GM21515 (cell line): ENCODE results near the gene APOO.
"Not testable (repeated sequence)": the region's sequence is repeated elsewhere in the genome, so short reads cannot be mapped to it uniquely, and the experiment has no call there.

Experiments used
- ATAC-seq: cut with Tn5 transposase; IDR thresholded peaks from one replicate; pipeline ENCODE4 v1.9.1; 2021; ENCODE audit not compliant: unreplicated experiment

The APOO gene

DNA sequence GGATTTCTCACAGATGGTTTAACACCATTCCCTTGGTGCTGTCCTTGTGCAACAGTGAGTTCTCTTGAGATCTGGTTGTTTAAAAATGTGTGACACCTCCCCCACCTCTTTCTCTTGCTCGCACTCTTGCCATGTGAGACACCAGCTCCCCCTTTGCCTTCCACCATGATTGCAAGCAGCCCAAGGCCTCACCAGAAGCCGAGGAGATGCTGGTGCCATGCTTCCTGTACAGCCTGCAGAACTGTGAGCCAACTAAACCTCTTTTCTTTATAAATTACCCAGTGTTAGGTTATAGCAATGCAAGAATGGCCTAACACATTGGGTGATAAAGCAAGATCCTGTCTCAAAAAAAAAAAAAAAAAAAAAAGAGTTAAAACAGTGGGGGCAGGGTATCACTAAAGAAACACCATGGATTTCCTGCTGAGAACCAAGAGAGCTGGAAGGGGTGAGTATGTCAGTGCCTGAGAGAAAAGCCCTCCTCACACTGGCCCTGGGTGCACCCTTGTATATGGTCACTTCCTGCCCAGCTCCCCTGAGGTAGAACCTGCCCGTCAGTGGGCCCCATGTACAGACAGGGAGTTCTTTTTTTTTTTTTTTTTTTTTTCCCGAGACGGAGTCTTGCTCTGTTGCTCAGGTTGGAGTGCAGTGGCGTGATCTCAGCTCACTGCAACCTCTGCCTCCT, 46.4 kb downstream of the APOO start:
- no peak for ATAC-seq

DNA sequence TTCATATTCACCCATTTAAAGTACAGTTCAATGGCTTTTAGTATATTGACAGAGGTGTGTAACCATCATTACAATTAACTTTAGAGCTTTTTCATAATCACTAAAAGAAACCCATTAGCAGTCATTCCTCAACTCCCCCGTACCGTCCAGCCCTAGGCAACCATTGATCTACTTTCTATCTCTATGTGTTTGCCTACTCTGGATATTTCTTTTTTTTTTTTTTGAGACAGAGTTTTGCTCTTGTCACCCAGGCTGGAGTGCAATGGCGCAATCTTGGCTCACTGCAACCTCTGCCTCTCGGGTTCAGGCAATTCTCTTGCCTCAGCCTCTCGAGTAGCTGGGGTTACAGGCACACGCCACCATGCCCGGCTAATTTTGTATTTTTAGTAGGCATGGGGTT, 48.5 kb downstream of the APOO start:
- ATAC-seq = not testable (repeated sequence)

DNA sequence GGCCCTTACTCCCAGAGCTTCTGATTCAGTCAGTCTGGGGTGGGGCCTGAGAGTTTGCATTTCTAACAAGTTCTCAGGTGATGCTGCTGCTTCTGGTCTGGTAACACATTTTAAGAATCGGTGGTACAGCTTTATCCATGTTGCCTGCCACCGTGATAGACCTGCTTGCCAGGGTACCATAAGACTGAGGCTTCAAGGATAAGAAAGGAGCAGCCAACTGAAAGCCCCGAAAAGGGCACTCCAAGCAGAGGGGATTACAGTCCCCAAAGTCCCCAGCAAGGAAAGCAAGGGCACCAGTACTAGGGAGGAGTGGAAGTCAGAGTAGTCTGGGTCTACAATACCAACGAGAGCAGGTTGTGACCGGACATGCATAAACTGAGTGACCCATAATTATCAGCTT, 49.8 kb downstream of the APOO start:
- ATAC-seq = no peak

DNA sequence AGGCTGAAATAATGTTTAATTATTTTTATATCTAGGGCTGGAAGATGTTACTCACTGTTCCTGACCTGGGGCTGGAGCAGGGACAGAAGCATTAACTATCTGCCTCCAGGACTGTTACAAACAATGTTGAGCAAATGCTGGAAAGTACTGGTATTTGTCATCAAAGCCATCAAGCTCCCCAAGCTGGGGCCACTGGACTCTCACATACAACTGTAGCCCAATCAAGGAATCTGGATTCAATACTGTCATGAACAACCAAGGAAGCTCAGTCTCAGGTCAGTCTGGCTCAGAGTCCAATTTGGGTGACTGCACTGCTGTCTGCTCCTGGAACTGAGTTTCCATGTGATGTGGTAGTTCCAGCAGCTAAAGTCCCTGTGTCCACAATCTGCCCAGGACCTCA, 50.4 kb downstream of the APOO start:
- ATAC-seq = no peak

DNA sequence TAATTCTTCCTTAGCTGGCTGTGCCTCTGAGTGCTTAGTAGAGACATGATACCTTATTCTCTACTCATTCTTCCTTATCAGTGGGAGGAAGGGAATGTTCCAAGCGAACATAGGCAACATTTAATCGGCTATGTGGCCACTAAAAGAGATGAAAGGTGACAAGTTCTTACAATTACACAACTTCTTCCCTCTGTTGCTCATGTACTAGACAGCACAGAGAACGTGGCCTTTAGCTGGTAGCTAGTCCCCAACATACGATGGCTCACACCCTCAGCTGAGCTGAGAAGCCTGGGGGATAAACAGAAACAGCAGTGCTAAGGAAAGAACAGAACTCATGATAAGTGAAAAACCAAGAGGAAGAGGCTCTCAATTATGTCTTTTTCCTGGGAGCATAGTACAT, 52.2 kb downstream of the APOO start:
- no peak for ATAC-seq

DNA sequence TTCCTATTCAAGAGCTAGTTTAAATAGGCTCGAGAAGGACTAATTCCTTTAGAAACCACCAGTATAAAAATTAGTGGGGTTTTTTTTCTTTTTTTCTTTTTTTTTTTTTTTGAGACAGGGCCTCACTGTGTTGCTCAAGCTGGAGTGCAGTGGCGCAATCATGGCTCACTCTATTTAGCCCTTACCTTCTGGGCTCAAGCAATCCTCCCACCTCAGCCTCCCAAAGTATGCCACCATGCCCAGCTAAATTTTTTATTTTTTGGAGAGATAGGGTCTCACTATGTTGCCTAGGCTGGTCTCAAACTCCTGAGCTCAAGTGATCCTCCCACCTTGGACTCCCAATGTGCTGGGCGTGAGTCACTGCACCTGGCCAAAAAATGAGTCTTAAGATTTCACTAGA, 52.8 kb downstream of the APOO start:
- no peak for ATAC-seq

DNA sequence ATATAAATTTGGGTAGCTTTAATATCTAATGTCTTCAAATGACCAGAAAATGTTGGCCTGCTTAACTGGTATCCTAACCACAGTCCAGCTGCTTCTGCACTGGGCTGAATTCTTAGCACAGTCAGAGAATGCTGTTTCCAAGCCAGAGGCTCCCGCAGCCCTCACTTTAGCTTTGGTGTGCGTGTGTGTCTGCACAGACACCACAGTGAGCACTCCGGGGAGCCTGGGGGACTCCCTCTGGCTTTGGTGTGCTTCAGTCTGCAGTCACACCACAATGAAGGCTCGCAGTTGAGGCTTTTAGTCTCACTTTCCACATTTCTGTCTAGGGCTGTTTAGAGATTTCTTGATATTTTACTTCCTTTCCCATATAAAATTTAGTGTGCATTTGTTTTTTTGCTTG, 53.6 kb downstream of the APOO start:
- no peak for ATAC-seq

DNA sequence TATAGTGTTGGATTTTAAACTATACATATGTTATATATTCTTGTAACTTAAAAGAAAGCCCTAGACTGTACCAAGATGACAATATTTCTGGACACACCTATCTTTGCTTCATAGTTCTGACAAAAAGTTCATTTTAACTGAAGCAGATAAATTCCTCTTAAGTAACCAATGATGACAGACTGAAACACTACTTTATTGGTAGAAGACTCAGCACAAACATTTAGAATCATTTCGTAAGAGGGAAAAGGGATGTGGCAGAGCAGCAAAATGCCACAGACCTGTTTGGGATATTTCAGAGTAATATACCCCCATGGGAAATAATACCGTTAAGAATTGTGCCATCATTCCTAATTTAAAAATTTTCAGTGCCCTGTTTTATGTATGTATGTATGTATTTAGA, 56.2 kb downstream of the APOO start:
- no peak for ATAC-seq

DNA sequence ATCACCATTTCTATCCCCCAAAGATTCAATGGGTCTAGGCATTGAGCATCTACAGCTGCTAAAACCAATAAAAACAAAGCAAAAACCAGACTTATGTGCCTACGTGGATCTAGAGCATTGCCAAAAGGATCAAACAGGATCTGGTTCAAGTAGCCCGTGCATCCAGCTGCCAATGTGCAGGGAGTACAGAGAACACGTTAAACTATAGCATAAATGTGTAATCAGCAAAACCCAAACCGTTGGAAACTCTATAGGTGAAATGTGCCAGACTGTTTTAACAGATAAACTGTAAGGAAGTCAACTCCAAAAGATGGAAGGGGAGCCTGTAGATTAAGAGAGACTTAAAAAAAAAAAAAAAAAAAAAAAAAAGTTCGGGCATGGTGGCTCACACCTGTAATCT, 58.5 kb downstream of the APOO start:
- ATAC-seq = no peak

DNA sequence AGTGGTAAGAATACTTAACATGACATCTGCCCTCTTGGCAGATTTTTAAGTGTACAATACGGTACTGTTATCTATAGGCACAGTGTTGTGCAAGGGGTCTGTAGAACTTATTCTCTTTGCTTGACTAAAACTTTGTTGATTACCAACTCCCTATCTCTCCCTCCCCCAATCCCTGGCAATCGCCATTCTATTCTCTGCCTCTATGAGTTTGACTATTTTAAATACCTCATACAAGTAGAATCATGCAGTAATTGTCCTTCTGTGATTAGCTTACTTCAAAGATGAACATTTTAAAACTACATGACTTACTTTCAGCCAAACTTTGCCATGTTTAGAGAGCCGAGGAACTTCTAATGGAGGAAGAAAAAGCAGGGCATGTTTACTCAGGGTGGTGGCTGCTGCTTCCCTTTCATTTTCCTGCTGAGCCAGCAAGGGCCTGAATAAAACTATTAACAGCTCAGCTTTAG, 62.4 kb downstream of the APOO start:
- ATAC-seq = no peak

DNA sequence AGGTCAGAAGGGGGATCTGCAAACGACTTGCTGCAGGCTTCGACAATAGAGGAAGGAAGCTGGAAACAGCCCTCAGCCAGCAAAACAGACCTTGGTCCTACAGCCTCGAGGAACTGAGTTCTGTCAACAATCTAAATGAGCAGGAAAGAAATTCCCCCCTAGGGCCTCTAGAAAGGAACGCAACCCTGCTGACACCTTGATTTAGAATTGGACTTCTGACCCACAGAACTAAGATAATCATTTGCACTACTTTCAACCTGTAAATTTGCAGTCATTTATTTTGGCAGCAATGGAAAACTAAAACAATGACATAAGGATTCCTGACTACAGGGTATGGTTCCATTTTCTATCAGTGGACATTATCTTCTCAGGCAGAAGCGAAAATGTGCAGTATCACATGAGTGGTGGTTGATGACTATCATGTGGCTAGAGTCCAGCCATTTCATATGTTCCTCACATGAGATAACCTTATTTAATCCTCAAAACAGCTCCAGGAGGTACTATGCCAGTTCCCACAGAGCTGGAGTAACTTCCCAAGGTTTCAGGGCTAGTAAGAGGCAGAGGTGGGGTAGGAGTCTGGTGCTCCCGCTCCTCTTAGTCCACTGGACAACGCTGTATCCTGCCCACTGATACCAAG, 63.1 kb downstream of the APOO start:
- no peak for ATAC-seq

DNA sequence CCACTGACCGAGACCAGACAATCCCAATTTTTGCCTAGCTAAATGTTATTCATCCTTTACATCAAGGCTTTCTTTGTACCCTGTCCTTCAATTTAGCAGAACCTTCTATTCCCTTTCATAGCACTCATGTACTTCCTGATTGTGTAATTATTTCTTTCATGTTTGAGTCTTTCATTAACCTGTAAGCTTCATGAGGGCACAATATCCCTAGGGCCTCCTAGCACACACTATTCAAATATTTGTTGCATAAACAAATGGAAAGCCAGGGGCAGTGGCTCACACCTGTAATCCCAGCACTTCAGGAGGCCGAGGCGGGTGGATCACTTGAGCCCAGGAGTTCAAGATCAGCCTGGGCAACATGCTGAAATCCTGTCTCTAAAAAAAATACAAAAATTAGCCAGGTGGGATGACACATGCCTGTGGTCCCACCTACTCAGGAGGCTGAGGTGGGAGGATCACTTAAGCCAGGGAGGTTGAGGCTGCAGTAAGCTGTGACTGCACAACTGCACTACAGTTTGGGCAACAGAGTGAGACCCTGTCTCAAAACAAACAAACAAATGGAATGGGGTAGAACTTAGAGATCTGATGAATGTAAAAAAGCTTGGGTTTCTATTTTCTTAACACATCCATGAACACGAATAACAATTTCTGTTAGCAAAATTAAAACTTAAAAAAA, 65.8 kb downstream of the APOO start:
- ATAC-seq = no peak

DNA sequence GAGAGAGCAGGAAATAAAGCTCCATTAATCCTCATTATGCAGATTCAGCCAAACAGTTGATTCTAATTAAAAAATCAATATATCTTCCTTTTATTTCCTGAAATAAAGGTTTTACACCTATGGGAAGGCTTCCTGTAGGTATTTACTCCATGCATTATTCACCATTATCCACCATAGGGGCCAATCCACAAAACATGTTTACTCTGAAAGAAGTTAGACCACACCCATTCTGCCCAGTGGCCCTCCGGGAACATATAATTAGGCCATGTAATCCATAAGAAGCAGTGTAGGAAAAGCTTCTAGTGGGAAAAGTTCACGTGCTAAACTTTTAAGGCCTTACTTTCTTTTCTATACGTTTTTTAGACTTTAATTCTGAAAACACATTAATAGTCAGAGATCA, 67.1 kb downstream of the APOO start:
- ATAC-seq = no peak

DNA sequence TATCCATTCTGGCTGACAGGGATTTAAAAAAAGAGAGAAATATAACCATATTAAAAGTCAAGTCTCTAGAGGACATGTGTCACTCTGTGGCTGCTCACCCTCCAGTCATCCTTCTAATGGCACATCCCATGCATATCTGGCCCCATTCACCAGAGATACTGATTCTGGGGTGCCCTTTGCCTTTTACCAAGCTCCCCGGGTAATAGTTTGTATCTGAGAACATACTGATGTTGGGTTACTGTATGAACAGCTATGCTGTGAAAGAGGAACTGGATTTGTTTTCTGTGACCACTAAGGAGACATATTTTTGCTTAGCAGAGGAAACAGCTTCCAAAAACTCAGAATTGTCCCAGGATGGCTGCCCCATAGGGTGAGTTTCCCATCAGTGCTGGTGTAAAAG, 68.8 kb downstream of the APOO start:
- ATAC-seq = no peak

DNA sequence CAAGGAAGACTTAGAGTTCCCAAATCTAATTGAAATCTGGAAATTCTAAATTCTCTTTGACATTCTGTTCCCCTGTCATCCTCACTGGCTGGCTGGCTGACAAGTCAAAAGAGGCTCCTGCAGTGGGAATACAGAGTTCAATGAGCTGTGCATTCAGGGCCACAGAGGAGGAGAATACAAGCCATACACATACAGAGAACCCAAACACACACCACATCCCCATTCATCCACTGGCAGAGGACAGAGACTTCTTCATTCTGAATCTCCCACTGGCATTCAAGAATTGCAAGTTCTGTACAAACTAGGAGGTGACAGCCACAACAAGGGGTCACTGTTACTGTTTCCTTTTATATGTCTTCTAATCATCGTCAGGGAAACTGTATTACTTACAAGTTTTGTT, 75.0 kb downstream of the APOO start:
- no peak for ATAC-seq

DNA sequence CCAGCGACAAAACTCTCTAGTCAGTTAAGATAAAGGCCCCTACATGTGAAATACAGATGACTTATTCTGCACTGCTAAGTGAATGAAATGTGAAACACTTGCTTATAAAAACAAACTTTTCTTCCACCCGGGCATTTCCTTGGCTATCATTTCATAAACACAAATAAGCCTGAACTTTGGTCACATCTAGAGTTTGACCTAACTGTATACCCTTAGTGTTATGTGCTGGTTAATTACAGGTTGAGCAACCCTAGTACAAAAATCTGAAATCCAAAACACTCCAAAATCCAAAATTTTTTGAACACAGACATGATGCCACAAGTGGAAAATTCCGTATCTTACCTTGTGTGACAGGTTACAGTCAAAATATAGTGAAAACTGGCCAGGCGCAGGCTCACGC, 78.9 kb downstream of the APOO start:
- no peak for ATAC-seq

DNA sequence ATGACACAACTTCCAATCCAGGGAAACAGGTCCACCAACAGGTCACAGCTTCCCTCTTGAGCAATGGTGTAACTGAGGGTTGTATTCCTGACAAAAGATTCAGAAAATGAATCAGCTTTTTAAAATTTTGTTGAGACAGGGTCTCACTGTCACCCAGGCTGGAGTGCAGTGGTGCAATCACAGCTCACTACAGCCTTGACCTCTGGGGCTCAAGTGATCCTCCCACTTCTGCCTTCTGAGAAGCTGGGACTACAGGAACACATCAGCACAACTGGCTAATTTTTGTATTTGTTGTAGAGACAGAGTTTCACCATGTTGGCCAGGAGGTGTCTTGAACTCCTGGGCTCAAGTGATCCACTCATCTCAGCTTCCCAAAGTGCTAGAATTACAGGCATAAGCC, 81.1 kb downstream of the APOO start:
- no peak for ATAC-seq

DNA sequence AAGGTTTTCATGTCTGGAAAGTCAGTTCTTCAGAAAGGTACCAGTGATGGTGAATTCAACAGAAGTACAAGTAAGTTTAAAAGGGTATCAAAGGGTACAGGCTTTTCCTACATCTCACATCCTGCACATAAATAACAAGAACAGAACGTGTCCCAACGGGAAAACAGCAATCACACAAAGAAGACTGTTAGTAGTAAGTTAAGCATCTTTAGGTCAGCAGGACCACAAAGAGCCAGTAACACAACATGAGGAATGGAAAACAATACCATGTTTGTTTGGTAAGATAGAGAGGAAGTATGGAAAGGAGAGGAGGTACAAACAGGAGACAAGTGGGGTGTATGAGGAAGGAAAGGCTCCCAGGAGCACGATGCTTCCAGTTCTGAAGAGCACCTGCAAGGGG, 81.5 kb downstream of the APOO start:
- no peak for ATAC-seq

DNA sequence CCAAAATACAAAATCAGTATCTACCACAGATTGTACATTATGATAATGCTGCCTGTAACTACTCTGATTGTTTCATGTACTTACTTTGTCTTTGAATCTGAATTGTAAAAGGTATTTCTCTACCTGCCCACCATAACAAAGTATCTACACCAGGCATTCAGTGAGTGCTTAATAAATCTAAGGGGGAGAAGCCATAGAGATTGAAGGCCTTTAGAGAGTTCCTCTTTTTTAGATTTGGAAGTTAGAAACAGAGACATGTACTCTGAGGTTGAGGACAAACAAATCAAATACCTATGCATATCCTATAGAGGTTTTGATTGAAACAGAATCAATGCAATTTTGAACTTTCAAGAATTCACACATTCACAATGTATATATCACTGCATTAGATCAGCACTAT, 82.1 kb downstream of the APOO start:
- ATAC-seq = no peak

DNA sequence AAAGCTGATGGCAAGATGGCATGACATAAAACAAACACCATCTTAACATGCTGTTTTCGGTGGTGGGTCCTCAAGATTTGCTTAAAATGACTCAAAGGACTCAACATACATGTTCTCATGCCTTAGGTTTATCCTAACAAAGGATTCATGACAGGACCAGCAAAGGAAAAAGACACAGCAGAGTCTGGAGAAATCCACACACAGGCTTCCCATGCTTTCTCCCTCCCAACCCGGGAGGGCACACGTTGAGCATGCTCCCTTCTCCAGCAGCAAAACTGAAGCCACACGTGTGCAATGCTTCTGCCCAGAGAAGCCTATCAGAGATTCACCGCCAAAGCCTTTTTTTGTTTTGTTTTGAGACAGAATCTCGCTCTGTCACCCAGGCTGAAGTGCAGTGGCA, 84.9 kb downstream of the APOO start:
- ATAC-seq = no peak

DNA sequence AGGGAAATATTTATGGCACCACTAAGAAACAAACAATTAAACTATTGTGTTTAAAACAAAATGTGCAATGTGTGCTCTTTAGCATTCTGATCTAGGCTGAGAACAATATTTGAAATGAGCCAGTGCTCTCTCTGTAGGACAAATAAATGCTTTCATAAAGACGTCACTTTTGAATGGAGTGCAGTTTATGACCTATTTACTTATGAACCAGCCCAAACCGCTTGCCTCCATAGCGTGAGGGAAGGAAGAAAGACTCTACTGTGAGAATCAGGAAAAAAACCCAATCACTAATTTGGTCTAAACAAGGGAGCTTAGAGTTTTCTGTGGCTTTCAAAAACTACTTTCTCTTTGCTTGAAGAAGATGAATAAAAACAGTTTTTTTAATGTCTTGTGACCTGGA, 85.3 kb downstream of the APOO start:
- no peak for ATAC-seq

DNA sequence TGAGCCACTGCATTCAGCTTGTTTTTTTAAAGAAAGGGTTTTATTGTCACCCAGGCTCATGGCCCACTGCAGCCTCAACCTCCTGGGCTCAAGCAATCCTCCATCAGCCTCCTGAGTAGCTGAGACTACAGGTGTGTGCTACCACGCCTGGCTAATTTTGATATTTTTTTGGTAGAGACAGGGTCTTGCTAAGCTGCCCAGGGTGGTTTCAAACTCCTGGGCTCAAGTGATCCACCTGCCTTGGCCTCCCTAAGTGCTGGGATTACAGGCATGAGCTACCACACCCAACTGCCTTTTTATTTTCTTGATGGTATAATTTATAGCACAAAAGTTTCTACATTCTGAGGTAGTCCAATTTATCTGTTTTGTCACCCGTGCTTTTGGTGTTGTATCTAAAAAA, 85.9 kb downstream of the APOO start:
- no peak for ATAC-seq
